ENCODE measurements around the gene SLC4A1AP. TPM values are rescaled to one million over a fixed set of nuclear protein-coding genes. Genes with fewer than 3 reads are reported as not detected.
"Not testable (repeated sequence)": the region's sequence is repeated elsewhere in the genome, so short reads cannot be mapped to it uniquely, and the experiment has no call there.

Gene SLC4A1AP, protein sequence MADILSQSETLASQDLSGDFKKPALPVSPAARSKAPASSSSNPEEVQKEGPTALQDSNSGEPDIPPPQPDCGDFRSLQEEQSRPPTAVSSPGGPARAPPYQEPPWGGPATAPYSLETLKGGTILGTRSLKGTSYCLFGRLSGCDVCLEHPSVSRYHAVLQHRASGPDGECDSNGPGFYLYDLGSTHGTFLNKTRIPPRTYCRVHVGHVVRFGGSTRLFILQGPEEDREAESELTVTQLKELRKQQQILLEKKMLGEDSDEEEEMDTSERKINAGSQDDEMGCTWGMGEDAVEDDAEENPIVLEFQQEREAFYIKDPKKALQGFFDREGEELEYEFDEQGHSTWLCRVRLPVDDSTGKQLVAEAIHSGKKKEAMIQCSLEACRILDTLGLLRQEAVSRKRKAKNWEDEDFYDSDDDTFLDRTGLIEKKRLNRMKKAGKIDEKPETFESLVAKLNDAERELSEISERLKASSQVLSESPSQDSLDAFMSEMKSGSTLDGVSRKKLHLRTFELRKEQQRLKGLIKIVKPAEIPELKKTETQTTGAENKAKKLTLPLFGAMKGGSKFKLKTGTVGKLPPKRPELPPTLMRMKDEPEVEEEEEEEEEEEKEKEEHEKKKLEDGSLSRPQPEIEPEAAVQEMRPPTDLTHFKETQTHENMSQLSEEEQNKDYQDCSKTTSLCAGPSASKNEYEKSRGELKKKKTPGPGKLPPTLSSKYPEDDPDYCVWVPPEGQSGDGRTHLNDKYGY
- total RNA-seq (2014; rRNA removed; shearing (Covaris generic)), result 22.6 and 26.1 TPM in 2 replicates
- 17.5 and 20.0 TPM in 2 replicates for polyA plus RNA-seq (2015; cell fraction: cytosol; rRNA removed)
- 35.3 and 40.8 TPM in 2 replicates for polyA plus RNA-seq (2015; cell fraction: nucleus; rRNA removed)

DNA sequence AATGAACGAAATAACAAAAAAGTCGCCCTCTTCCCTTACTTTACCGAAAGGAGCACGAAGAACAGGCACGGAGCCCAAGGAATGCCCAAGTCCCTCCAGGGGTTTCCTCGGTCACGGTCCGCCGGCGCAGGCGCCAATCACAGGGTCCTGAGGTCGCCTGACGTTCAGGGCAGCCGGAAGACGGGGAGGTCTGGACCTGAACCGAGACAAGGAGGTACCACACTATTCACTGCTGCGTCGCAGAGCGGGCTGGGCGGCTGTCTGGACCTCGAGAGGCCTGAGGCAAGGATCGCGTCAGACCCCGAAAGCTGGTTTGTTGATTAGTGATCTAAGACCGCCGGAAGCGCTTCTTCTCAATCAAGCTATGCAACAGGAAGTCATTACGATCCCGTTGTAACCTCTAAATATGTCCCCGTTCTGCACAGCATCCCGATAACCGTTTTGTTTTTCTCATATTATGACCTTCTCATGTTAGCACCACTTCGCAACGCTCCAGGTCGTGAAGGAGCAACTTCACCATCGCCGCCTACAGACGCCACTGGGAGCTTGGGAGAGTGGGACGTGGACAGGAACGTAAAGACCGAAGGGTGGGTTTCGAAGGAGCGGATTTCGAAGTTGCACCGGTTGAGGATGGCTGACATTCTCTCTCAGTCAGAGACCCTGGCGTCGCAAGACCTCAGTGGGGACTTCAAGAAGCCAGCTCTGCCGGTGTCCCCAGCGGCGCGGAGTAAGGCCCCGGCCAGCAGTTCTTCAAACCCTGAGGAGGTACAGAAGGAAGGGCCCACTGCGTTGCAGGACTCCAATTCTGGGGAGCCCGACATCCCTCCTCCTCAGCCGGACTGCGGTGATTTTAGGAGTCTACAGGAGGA lies at the start of gene SLC4A1AP, which contains the start of gene SUPT7L:
Gene SLC4A1AP (plus strand): TSS at position 605 of the 869 bp plus-strand sequence. CDS start 26 bp downstream, at position 631.
Gene SUPT7L (minus strand): TSS at position 330 of the 869 bp plus-strand sequence. CDS start 1,422 bp downstream, outside the sequence.
- peak; percentile 84 for DNase-seq (ENCODE audit: low read depth)

DNA sequence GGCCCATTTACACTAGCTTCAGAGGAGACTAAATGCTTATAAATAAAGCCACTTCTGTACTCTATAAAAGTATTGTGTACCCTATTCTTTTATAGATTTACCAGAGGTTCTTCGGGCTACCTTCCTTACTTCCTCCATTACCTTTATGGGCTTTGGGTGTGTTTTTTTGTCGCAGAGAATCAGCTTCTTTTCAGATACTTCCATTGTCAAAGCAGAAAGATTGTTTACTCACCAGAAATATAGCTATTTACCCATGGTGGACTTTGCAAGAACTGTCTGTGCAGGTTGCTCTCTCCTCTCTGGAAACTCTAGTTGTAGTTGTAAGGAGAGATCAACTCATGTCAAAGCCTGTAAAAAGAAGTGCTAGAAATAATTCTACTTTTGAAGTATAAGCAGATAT lies 49.7 kb upstream of the SLC4A1AP start:
- DNase-seq (ENCODE audit: low read depth), result no peak

DNA sequence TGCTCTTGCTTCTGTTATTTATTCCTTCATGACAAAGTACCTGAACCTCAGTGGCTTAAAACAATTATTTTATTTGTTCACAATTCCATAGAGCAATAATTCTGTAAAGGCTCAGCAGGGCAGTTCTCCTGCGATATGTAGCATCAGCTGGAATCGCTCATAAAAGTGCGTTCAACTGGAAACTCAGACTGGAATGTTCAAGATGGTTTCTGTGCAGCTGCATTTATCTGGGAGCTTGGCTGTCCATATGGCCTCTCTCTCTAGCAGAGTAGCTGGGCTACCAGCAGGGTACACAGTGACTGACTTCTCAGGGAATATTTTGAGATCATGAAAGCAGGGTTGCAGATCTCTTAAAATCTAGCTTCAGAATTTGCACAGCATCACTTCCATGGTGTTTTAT lies 48.4 kb upstream of the SLC4A1AP start:
- DNase-seq (ENCODE audit: low read depth), result no peak

DNA sequence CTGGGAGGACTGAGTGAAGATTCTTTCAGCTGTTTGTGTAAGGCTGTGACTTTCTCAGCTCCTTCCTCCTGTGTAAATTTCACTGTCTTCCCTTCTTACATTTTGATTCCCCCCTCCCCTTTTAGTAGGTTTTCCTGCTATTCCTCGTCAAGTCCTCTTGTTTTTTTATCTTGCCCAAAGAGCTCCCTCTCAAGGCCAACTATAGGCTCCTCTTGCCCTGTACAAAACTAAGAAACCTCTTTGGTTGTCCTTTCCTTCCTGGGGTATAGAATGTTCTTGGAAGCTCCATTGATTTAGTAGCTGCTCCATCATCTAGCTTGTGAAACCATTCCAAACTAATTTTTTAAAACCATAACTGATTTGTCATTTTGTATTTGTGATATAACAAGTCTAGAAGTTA lies 42.2 kb upstream of the SLC4A1AP start:
- DNase-seq (ENCODE audit: low read depth), result no peak

DNA sequence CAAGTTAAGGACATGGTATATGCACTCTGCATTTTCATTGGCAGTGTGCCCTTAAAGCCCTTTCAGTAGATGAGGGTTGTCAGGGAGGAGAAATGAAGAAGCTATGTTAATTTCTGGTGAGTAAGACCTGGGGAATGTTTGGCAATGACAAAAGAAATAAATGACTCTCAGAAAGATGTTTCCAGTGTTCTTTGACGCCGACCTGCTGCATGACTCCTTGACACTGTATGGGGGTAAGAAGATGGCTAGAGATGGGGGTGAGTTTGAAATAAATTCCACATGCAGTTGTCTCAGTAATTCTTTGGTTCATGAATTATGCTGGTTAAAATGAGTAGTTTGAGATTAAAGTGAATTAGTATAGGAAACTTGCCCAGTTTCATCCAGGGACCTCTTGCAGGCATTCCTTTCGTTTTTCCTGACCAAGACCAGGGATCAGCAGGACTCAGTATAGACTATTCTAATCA lies 40.7 kb upstream of the SLC4A1AP start:
- peak; percentile 80 for DNase-seq (ENCODE audit: low read depth)

DNA sequence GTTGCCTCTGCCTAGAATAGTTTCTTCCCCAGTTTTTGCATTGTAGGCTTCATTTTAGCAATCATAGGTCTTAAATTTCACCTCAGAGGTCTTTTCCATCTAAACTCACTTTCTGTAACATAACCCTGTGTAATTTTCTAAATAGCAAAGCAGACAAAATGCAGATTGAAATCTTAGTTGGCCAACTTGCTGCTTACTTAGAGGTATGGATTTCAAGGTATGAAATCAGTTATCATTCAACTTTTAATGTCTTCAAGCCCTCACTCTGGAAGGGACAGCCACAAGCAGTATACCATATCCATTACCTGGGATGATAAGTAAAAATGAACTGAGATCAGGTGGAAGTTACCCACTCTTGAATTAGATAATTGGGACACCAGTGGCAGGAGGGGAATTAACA lies 38.7 kb upstream of the SLC4A1AP start:
- no peak for DNase-seq (ENCODE audit: low read depth)

DNA sequence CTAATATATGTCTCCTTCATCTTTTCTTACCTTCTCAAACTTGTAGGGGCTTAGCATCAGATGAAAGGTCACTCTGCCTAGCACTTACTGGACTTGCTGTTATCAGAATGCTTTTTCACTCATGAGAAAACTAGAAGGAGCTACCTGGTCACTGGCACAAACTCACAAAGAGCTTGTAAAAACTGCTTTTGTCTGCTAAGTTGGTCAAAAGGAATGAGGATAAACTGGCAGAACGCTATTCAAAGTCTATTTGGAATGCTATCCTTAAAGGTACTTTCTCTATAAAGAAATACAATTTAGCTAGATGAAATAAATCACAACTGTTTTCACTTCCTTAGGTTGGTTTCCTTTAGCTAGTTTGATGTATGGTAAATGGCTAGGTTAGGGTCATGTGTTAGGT lies 37.4 kb upstream of the SLC4A1AP start:
- DNase-seq (ENCODE audit: low read depth), result not testable (repeated sequence)

DNA sequence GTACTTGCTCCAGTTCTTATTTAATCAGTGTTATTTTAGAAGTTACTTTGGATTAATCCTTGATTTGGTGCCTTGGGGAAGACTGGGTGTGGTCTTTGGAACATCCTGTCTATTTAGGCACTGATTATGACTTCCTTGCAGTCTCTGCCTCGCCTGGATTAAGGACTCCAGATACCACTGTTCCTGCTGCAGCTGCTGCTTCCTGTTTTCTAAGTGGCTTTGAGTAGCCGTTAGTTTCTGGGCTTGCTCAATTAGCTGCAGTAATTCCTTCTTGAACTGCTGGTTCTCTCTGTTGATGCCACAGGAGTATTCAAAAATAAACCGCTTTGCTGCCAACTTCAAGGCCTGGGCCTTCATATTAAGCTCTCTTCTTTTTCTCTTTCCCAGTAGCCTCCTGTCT lies 36.8 kb upstream of the SLC4A1AP start:
- DNase-seq (ENCODE audit: low read depth), result peak; percentile 38

DNA sequence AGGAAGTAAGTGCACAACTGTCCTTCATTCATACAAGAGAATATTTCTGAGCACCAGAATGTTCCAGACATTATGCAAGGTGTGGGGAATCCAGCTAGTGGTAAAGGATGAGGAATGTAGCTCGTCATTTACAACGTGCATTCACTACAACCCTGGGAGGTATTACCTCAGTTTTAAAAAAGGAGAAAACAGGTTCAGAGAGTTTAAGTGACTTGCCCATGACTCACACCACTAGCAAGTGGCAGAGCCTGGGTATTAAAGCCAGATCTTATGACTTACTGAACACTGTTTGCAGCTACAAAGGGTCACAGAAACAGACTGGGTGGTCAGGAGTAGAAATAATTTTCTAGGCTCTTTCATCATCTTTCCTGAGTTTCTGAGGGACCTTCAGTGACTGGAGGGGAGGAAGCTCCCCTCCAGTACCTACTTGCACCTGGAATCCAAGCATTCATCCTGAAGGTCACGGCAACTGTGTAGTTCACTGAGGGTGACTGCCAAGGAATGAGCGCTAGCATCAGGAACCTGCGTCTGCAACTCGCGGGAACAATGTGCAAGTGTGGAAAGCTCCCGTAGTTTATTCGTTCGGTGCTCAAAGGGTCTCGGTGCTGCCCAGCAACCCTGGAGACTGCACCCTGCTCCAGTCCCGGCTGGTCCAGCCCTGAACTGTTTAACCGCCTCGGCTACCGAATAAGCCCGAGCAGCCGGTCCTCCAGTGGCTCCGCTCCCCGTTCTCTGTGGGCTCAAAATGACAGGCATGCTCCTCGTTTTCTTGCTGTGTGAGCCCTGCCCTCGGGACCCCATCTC lies 35.5 kb upstream of the SLC4A1AP start:
- DNase-seq (ENCODE audit: low read depth), result peak; percentile 90

DNA sequence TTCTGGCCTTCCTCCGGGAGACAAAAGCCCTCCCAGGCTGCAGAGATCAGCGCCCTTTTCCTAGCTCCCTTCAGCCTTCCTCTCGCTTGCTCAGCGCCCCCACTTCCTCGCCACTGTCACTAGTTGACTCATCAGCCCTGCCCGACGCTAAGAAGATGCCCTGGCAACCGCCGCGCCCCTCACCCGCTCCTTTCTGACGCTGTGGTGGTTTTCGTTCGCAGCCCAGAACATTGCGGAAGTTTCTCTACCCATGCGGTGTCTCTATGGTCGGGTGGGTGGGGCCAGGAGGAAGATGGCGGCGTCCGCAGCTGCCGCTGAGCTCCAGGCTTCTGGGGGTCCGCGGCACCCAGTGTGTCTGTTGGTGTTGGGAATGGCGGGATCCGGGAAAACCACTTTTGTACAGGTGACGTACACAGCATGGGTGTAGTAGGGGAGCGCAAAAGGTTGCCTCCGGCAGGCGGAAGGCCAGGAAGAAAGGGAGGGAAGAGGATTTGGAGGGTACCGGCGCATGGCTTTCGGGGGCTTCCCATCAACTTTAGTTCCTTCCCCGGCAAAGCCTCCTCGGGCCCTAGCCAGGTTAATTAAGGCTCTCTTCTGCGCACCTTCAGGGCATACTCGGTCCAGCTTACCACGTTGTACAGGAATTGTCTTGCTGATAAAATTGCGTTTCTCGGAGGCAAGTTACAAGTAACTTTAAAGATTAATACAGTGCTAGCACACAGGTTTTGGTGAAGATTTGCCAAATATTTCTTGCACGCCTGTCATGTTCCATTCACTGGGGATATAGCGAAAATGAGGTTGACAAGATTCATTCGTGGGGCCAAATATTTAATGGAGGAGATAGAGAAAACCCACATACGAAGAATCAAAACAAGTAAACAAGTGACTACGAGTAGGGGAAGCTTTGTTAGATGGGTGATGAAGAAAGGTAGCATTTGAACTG lies 34.7 kb upstream of the SLC4A1AP start, which contains the start of the genes CCDC121 and GPN1:
Gene CCDC121 (minus strand): TSS at position 246 of the 943 bp plus-strand sequence. CDS start 1,213 bp downstream, outside the sequence.
Gene GPN1 (plus strand): TSS at position 284 of the 943 bp plus-strand sequence. CDS start 9 bp downstream, at position 293.
- peak; percentile 97 for DNase-seq (ENCODE audit: low read depth)

DNA sequence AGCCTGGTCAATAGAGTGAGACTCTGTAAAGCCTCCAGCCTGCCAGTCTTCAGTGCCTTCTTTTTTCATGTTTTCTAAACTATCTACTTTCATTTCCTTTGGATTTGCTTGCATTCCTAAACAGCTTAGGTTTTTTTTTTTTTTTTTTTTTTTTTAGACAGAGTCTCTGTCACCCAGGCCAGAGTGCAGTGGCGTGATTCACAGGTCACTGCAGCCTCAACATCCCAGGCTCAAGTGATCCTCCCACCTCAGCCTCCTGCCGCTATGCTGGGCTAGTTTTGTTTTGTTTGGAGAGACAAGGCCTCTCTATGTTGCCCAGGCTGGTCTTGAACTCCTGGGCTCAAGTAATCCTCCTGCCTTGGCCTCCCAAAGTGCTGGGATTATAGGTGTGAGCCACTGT lies 33.4 kb upstream of the SLC4A1AP start:
- DNase-seq (ENCODE audit: low read depth), result not testable (repeated sequence)

DNA sequence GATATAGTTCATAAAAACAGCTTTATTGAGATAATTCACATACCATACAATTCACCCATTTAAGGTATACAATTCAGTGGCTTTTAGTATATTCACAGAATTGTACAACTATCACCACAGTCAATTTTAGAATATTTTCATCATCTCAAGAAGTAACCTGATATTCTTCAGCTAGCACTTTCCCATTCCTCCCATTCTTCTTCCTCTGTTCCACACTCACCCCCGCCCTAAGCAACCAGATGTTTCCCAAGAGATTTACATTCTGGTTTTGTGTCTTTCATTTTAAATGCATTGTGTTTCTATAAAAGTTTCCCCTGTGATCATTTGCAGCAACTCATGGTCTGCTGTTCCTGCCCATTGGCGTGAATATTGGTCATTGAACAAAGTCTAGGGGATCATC lies 29.4 kb upstream of the SLC4A1AP start:
- no peak for DNase-seq (ENCODE audit: low read depth)

DNA sequence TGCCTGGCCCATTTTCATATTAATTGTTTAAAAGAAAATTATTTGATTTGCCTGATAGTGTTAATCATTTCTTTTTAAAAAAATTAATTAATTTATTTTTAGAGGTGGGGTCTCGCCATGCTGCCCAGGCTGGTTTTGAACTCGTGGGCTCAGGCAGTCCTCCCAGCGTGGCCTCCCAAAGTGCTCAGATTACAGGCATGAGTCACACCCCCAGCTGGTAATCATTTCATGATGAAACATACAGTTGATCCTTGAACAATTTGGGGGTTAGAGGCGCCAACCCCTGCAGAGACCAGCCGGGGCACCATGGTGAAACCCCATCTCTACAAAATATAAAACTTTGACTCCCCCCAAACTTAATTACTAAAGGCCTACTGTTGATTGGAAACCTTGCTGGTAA lies 26.9 kb upstream of the SLC4A1AP start:
- no peak for DNase-seq (ENCODE audit: low read depth)

DNA sequence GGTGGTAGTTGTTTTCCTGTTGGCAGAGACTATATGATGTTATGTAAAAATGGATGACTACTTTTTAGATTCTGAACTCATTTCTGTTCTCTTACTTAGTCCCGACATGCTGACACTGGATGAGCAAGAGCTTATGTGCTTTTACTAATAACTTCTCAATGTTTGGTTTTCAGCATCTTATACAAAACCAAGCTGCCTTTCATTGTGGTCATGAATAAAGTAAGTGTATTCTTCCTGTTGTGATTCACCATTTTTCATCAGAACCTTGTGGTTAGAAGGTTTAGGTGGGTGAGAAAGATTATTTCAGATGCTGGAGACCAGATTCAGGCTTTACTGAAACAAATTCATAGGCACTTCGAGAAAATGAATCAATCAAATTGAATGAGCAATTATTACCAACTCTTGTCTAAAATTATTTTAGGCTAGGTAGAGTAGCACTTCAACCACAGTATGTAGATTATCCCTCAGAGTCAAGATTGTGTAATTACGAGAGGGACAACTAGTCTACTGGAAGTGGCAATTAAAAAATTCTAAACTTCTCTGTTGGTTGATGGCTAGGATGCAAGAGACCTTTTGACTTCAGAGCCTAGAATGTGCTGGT lies 25.6 kb upstream of the SLC4A1AP start:
- peak; percentile 92 for DNase-seq (ENCODE audit: low read depth)

DNA sequence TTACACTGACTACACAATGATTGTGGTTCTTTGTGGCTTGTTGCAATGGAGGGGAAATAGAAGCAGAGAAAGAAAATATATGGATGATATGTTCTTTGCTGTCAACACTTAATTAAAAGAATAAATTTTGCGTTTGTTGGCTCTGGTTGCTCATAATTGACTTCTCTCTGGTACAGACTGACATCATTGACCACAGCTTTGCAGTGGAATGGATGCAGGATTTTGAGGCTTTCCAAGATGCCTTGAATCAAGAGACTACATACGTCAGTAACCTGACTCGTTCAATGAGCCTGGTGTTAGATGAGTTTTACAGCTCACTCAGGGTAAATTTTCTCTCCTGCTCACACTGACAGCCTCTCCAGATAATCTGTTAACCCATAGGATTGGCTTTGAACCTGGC lies 25.0 kb upstream of the SLC4A1AP start:
- DNase-seq (ENCODE audit: low read depth), result peak; percentile 71

DNA sequence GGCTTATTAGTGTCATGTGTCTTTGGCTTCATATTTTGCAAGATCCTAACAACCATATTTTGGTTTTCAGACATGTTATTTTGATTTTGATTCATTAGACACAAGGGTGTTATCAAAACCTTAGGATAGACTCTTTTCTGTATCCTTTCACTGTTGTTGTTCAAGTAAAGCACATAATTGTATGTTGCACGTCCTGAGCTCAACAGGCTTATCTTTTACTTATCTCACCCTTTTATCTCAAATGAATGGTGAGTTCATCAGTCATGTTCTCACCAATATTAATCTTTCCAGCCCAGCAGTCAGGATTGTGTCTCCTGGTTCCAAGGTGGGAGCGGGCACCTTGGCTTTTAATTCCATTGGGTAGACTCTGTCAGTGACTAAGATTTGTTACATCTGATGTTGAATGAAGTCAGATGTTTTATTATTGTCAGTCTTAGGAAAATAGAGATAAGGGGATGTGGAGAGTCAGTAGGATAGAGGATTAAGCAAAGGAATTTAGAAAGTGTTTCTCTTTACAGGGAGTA lies 22.9 kb upstream of the SLC4A1AP start:
- DNase-seq (ENCODE audit: low read depth), result no peak

DNA sequence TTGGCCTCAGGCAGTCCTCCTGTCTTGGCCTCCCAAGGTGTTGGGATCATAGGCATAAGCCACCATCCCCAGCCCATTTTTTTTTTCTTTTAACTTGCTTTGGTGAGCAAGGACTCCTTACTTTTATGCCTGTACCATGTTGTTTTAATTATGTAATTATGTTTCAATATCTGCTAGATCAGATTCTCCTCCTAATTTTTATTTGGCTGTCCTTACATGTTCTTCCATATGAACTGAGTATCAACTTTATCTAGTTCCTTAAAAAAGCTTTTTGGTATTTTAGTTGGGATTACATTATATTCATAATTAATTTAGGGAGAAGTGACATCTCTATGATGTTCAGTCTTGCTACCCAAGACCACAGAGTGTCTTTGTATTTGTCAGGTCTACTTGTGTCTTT lies 18.5 kb upstream of the SLC4A1AP start:
- no peak for DNase-seq (ENCODE audit: low read depth)

DNA sequence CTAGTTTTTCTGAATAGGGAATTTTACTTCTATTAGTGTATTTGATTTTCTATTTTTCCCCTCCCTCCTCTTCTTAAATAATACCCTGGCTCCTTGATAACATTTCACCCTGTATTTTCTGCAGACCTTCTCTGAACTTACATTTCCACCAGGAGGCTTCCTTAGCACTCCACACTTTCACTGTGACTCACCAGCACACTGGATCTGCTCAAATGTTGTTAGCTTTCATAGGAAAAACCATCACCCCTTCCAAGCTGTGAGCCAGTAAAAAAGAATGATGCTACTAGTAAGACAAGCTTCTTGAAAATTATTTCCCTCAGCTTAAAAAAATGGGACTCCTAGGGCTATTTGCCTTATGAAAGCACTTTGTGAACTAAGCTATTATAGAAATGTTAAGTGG lies 16.4 kb upstream of the SLC4A1AP start:
- DNase-seq (ENCODE audit: low read depth), result peak; percentile 23

All from HT1080 (cell line).